T-helper 1 cell treated with Interleukin-12 subunit alpha and Interleukin-12 subunit beta and Interleukin-4 antibody, amounts not matched to agents 30 μg/mL and 1 μg/mL, for 36 hours (primary cell): ENCODE data around the gene KIAA1958.

Experiments used
- H3K27ac Mint-ChIP-seq: one replicate; pipeline ENCODE4 v1.8.0; 2021; ENCODE audit warnings: mild to moderate bottlenecking, mixed read lengths
- H3K27me3 Mint-ChIP-seq: one replicate; pipeline ENCODE4 v1.8.0; 2021; ENCODE audit warnings: low read depth, mixed read lengths
- H3K36me3 Mint-ChIP-seq: one replicate; pipeline ENCODE4 v1.8.0; 2021; ENCODE audit warnings: low read depth, mixed read lengths
- H3K4me1 Mint-ChIP-seq: one replicate; pipeline ENCODE4 v1.8.0; 2021; ENCODE audit warnings: low read depth, mixed read lengths
- H3K4me3 Mint-ChIP-seq: one replicate; pipeline ENCODE4 v1.8.0; 2021; ENCODE audit warnings: mild to moderate bottlenecking, moderate library complexity, mixed read lengths
- H3K9me3 Mint-ChIP-seq: one replicate; pipeline ENCODE4 v1.8.0; 2021; ENCODE audit warnings: mixed read lengths

KIAA1958 gene

GRCh38 chr9:112486221-112487007 lies at the start of gene KIAA1958:
KIAA1958 (plus strand) TSS chr9:112486827; CDS start chr9:112574081, 87,254 bp downstream.
- Mint-ChIP-seq H3K9me3 (no peaks in the 10 kb centered on the region), H3K36me3 (no peaks in the 10 kb centered on the region), H3K27me3 (no peaks in the 10 kb centered on the region), H3K27ac (peak within 1 kb of the TSS; percentile 95), H3K4me3 (peak within 1 kb of the TSS; percentile 92), H3K4me1 (peaks cover 27% of the 10 kb centered on the region)

GRCh38 chr9:112437406-112437805 lies 49.2 kb upstream of the KIAA1958 start:
- no peak overlapping the region for H3K4me3 Mint-ChIP-seq
- no peaks in the 10 kb centered on the region for H3K4me1 Mint-ChIP-seq
- H3K9me3 Mint-ChIP-seq = no peaks in the 10 kb centered on the region
- H3K27ac Mint-ChIP-seq = no peak overlapping the region
- H3K27me3 Mint-ChIP-seq = no peaks in the 10 kb centered on the region
- peaks cover 12% of the 10 kb centered on the region for H3K36me3 Mint-ChIP-seq

GRCh38 chr9:112439171-112439570 lies 47.5 kb upstream of the KIAA1958 start:
- Mint-ChIP-seq H3K9me3 (no peaks in the 10 kb centered on the region), H3K4me1 (no peaks in the 10 kb centered on the region), H3K36me3 (peaks cover 8% of the 10 kb centered on the region), H3K27ac (no peak overlapping the region), H3K27me3 (no peaks in the 10 kb centered on the region), H3K4me3 (no peak overlapping the region)

- Mint-ChIP-seq H3K36me3 (peaks cover 7% of the 10 kb centered on the region), H3K9me3 (no peaks in the 10 kb centered on the region), H3K27ac (no peak overlapping the region)
These were observed 46.8 kb upstream of the KIAA1958 start for GRCh38 chr9:112439825-112440224.

GRCh38 chr9:112443200-112443599 lies 43.4 kb upstream of the KIAA1958 start:
- Mint-ChIP-seq H3K27ac (no peak overlapping the region), H3K4me3 (no peak overlapping the region), H3K36me3 (peaks cover 6% of the 10 kb centered on the region)

More at GRCh38 chr9:112439825-112440224, 46.8 kb upstream of the KIAA1958 start:
- H3K27me3 Mint-ChIP-seq = no peaks in the 10 kb centered on the region
- H3K4me1 Mint-ChIP-seq = no peaks in the 10 kb centered on the region
- H3K4me3 Mint-ChIP-seq = no peak overlapping the region

GRCh38 chr9:112443636-112444035 lies 43.0 kb upstream of the KIAA1958 start:
- no peak overlapping the region for H3K27ac Mint-ChIP-seq

More at GRCh38 chr9:112443200-112443599, 43.4 kb upstream of the KIAA1958 start:
- no peaks in the 10 kb centered on the region for H3K9me3 Mint-ChIP-seq
- no peaks in the 10 kb centered on the region for H3K27me3 Mint-ChIP-seq
- peaks cover 2% of the 10 kb centered on the region for H3K4me1 Mint-ChIP-seq

GRCh38 chr9:112445196-112445595 lies 41.4 kb upstream of the KIAA1958 start:
- peaks cover 2% of the 10 kb centered on the region for H3K4me1 Mint-ChIP-seq
- H3K27me3 Mint-ChIP-seq = no peaks in the 10 kb centered on the region
- H3K27ac Mint-ChIP-seq = no peak overlapping the region
- peaks cover 6% of the 10 kb centered on the region for H3K36me3 Mint-ChIP-seq
- no peak overlapping the region for H3K4me3 Mint-ChIP-seq
- H3K9me3 Mint-ChIP-seq = no peaks in the 10 kb centered on the region

More at GRCh38 chr9:112443636-112444035, 43.0 kb upstream of the KIAA1958 start:
- H3K4me1 Mint-ChIP-seq = peaks cover 2% of the 10 kb centered on the region
- no peak overlapping the region for H3K4me3 Mint-ChIP-seq
- H3K27me3 Mint-ChIP-seq = no peaks in the 10 kb centered on the region
- H3K36me3 Mint-ChIP-seq = peaks cover 6% of the 10 kb centered on the region
- no peaks in the 10 kb centered on the region for H3K9me3 Mint-ChIP-seq

- H3K4me1 Mint-ChIP-seq = peaks cover 2% of the 10 kb centered on the region
- H3K9me3 Mint-ChIP-seq = no peaks in the 10 kb centered on the region
- no peaks in the 10 kb centered on the region for H3K27me3 Mint-ChIP-seq
- H3K36me3 Mint-ChIP-seq = peaks cover 4% of the 10 kb centered on the region
- no peak overlapping the region for H3K4me3 Mint-ChIP-seq
- no peak overlapping the region for H3K27ac Mint-ChIP-seq
These were observed 40.5 kb upstream of the KIAA1958 start for GRCh38 chr9:112446080-112446479.

- H3K36me3 Mint-ChIP-seq = peaks cover 2% of the 10 kb centered on the region
- H3K9me3 Mint-ChIP-seq = no peaks in the 10 kb centered on the region
- no peaks in the 10 kb centered on the region for H3K27me3 Mint-ChIP-seq
- H3K4me3 Mint-ChIP-seq = no peak overlapping the region
- no peak overlapping the region for H3K27ac Mint-ChIP-seq
- H3K4me1 Mint-ChIP-seq = peaks cover 2% of the 10 kb centered on the region
These were observed 40.1 kb upstream of the KIAA1958 start for GRCh38 chr9:112446526-112446925.

GRCh38 chr9:112447283-112447761 lies 39.3 kb upstream of the KIAA1958 start:
- Mint-ChIP-seq H3K36me3 (peaks cover 2% of the 10 kb centered on the region), H3K4me3 (no peak overlapping the region), H3K4me1 (peaks cover 2% of the 10 kb centered on the region), H3K27me3 (no peaks in the 10 kb centered on the region), H3K9me3 (no peaks in the 10 kb centered on the region), H3K27ac (no peak overlapping the region)

- peaks cover 4% of the 10 kb centered on the region for H3K9me3 Mint-ChIP-seq
- H3K4me1 Mint-ChIP-seq = no peaks in the 10 kb centered on the region
- no peaks in the 10 kb centered on the region for H3K27me3 Mint-ChIP-seq
- no peak overlapping the region for H3K27ac Mint-ChIP-seq
- H3K4me3 Mint-ChIP-seq = no peak overlapping the region
- H3K36me3 Mint-ChIP-seq = peaks cover 18% of the 10 kb centered on the region
These were observed 23.8 kb upstream of the KIAA1958 start for GRCh38 chr9:112462855-112463254.

GRCh38 chr9:112465352-112465751 lies 21.3 kb upstream of the KIAA1958 start:
- peaks cover 4% of the 10 kb centered on the region for H3K9me3 Mint-ChIP-seq
- H3K27ac Mint-ChIP-seq = no peak overlapping the region
- H3K4me3 Mint-ChIP-seq = no peak overlapping the region
- H3K27me3 Mint-ChIP-seq = no peaks in the 10 kb centered on the region
- H3K4me1 Mint-ChIP-seq = no peaks in the 10 kb centered on the region
- peaks cover 17% of the 10 kb centered on the region for H3K36me3 Mint-ChIP-seq

- H3K27ac Mint-ChIP-seq = no peak overlapping the region
- H3K27me3 Mint-ChIP-seq = no peaks in the 10 kb centered on the region
- peaks cover 14% of the 10 kb centered on the region for H3K36me3 Mint-ChIP-seq
- H3K4me3 Mint-ChIP-seq = no peak overlapping the region
- peaks cover 12% of the 10 kb centered on the region for H3K9me3 Mint-ChIP-seq
- no peaks in the 10 kb centered on the region for H3K4me1 Mint-ChIP-seq
These were observed 13.6 kb upstream of the KIAA1958 start for GRCh38 chr9:112472996-112473395.

GRCh38 chr9:112473986-112474385 lies 12.6 kb upstream of the KIAA1958 start:
- Mint-ChIP-seq H3K4me3 (no peak overlapping the region), H3K4me1 (no peaks in the 10 kb centered on the region), H3K36me3 (peaks cover 13% of the 10 kb centered on the region), H3K27me3 (no peaks in the 10 kb centered on the region), H3K27ac (no peak overlapping the region), H3K9me3 (peaks cover 15% of the 10 kb centered on the region)

- H3K9me3 Mint-ChIP-seq = peaks cover 15% of the 10 kb centered on the region
- no peak overlapping the region for H3K27ac Mint-ChIP-seq
- no peaks in the 10 kb centered on the region for H3K4me1 Mint-ChIP-seq
- H3K4me3 Mint-ChIP-seq = no peak overlapping the region
- H3K27me3 Mint-ChIP-seq = no peaks in the 10 kb centered on the region
- H3K36me3 Mint-ChIP-seq = peaks cover 13% of the 10 kb centered on the region
These were observed 11.3 kb upstream of the KIAA1958 start for GRCh38 chr9:112475318-112475717.
